ENCODE data around the gene FMO2.

Gene FMO2, protein sequence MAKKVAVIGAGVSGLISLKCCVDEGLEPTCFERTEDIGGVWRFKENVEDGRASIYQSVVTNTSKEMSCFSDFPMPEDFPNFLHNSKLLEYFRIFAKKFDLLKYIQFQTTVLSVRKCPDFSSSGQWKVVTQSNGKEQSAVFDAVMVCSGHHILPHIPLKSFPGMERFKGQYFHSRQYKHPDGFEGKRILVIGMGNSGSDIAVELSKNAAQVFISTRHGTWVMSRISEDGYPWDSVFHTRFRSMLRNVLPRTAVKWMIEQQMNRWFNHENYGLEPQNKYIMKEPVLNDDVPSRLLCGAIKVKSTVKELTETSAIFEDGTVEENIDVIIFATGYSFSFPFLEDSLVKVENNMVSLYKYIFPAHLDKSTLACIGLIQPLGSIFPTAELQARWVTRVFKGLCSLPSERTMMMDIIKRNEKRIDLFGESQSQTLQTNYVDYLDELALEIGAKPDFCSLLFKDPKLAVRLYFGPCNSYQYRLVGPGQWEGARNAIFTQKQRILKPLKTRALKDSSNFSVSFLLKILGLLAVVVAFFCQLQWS

DNA sequence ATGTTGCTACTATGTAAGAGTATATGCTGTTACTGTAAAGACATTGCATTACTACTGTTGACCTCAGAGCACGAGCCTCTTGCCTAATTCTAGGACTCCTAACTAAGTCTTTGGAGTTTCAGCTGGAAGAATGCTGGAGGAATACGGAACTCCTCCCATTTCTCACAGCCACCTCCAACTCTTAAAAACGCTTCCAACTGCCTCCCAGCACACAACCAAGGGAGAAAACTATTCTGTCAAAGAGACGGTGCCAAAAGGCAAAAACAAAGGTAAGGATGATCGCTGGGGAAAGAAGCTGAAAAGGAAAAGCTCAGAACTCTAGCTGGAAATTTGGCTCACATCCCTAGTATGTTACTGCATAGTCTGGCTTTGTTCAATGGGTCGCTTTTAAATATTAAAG, at the start of gene FMO2:
Gene FMO2 (plus strand): TSS at position 210 of the 400 bp plus-strand sequence. CDS start 414 bp downstream, outside the sequence.
- DNase-seq, result no peak

GRCh38 chr1:171137580-171137979, 47.5 kb upstream of the FMO2 start:
- no peak for DNase-seq

DNA sequence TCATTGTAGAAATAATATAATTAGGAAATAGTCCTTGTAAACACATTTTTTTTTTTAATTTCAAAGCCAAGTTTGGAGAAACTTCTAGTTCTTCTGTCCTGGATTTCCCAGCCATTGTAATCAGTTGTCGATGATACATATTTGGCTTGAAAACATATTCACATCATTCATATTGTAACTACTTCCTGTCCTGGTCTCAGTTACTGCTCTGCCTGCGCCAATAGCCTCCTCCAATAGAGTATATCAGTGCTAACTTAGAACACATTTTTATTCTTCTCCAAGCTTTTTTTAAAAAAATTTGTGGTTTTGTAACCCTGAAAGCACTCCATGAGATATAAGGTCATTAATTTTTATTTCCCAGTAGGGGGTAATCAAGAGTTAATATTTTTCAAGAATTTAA, 46.1 kb upstream of the FMO2 start:
- no peak for DNase-seq

GRCh38 chr1:171139890-171140289, 45.2 kb upstream of the FMO2 start:
- no peak for DNase-seq

- DNase-seq, result no peak
Measured at GRCh38 chr1:171140401-171140800, 44.7 kb upstream of the FMO2 start.

- DNase-seq, result no peak
Measured at GRCh38 chr1:171140956-171141687, 44.0 kb upstream of the FMO2 start.

DNA sequence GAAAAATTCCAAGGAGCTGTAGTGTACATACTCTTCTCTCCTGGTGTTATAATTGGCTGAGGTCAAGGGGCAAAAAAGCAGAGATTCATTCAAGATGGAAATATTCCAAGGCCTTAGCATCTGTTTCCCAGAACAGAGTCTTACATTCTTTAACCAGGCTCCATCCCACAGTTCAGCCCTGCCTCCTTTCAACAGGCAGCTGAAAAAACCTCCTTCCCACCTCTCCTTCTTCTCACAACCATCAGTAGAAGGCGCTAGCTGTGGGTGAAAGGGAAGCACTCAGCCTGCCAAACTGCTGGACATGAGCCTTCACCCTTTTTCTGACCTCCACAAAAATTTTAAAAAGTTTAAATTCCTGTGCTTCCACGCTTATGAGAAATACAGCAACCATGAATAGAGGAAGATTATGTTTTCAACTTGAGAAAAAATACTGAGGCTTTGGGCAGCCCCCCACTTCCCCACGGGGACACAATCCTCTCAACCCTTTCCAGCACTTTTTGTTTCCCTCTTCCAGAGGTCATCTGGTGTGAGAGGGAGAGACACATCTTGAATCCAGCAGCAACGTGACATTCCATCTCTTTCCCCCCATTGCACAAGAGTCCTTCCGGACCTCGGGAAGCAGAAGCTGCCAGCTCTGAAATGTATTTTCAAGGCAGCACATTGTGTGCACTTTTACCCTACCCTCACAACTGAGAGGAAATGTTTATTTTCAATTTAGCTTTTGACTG, 43.2 kb upstream of the FMO2 start:
- DNase-seq, result no peak

DNA sequence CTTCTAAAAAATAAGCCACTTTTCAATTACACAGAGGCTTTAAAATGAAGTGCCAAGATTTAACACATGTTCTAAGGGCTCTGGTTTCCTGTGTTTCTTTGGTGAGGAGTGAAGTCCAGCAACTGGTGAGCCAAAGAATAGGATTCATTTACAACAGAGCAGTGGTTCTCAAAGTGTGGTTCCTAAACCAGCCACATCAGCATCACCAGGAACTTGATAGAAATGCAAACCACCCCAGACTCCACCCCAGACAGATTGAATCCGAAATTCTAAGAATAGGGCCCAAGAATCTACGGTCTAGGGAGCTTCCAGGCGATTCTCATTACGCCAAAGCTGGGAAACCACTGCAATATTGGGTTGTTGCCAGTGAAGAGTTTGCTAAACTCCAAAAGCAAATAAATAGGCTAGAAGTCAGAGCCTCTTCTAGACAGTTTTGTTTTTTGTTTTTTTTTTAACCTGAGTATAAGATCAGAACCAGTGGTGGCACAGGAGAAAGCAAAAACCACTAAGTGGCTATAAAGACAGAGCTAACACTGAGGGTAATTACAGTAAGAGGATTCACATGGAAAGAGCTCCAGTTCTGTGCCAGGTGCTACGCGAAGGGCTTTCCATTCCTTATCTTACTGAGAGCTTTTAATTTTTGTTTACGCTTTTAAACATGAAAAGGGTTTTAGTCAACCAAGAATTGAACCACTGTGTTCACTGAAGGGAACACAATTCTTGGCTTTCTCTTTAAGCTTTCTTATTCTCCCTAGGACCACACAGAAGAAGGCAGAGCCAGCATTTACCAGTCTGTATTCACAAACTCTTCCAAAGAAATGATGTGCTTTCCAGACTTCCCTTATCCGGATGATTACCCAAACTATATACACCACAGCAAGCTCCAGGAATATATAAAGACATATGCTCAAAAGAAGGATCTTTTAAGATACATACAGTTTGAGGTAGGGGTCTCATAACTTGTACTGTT, 42.4 kb upstream of the FMO2 start:
- no peak for DNase-seq

GRCh38 chr1:171150156-171150555, 34.9 kb upstream of the FMO2 start:
- DNase-seq, result no peak

GRCh38 chr1:171152549-171152948, 32.6 kb upstream of the FMO2 start:
- peak; percentile 1 for DNase-seq

GRCh38 chr1:171155484-171155883, 29.6 kb upstream of the FMO2 start:
- no peak for DNase-seq

GRCh38 chr1:171158096-171158495, 27.0 kb upstream of the FMO2 start:
- no peak for DNase-seq

DNA sequence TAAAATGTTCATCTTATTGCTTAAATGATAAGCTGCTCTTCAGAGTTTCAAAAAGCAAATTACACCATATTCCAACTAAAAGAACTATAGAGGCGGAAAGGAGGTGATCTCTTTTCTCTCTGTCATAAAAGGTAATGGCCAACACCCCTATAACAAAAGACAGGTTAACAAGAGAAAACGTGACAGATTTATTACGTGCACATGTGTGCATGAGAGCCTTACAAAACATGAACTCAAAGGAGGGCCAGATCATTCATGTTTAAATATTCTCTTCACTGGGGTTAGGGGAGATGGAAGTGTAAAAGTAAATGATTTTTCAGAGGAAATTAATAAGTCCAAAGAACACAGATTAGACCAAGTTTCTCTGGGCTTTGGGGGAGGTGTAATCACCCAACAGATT, 26.5 kb upstream of the FMO2 start:
- DNase-seq, result no peak

- DNase-seq, result no peak
Measured at GRCh38 chr1:171159148-171159547, 26.0 kb upstream of the FMO2 start.

- no peak for DNase-seq
Measured at GRCh38 chr1:171160211-171160610, 24.9 kb upstream of the FMO2 start.

DNA sequence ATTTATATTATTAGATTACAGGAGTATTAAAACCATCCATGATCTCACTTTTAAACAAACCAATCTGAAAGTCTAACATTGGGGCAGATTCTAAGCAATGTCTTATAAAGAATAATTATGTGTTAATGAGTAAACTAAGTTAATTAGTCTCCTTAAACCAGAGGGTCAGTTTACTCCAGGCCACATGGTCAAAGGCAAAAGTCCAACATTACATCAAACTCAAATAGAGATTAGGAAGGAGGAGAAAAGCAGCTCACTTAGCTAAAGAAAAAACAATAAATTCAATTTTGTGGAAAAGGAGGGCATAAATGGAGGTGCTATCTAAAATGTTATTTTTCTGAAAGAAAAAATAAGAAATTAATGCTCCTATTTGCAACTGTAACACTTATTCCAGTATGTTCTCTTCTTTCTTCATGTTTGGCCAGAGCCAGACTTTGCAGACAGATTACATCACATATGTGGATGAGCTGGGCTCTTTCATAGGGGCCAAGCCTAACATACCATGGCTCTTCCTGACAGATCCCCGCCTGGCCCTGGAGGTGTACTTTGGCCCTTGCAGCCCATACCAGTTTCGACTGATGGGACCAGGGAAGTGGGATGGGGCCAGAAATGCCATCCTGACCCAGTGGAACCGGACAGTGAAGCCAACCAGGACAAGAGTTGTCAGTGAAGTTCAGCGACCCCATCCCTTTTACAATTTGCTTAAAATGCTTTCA, 24.3 kb upstream of the FMO2 start:
- DNase-seq, result no peak

GRCh38 chr1:171161431-171161830, 23.7 kb upstream of the FMO2 start:
- no peak for DNase-seq

- no peak for DNase-seq
Measured at GRCh38 chr1:171166361-171166760, 18.7 kb upstream of the FMO2 start.

- DNase-seq, result no peak
Measured at GRCh38 chr1:171167785-171168184, 17.3 kb upstream of the FMO2 start.

DNA sequence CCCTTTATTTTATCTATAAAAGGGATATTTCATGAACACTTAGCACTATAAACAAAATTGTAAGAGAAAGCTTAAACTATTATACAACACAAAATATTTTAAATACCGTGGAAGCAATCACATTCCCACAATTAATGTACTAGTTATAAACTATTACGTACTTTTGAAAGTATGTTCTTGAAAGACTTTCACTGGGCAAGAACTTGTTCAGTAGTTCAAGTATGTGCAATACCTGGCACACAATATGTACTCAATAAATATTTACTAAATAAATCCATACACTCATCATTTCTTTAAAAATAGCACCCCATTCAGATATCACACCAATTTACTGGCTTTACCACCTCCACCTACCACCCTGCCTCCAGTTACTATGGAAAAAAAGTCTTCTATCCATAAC, 12.6 kb upstream of the FMO2 start:
- no peak for DNase-seq

DNA sequence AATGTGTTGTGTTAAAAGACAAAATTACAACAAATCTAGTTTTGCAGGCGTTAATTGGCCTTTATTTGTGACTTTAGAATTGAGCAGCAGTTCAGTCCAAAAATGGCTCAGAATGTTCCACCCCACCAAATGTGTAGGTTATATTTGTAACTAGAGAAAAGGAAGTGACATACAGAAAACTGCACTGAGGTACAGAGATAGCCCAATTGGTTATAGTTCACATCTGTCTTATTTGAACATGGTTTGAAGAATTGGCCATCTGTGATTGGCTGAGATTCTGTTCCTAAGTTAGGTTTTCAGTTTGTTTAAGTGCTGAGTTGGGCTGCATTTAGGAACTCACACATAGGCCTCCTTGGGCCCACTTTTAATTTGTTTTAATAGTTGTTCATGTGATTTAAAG, 12.0 kb upstream of the FMO2 start:
- DNase-seq, result no peak

Data from hematopoietic multipotent progenitor cell treated with erythropoietin and hydrocortisone succinate and interleukin-3 and kit ligand, for 4 days (in vitro differentiated cells).